Adrenal gland (tissue), 12 donors: Measurements from ENCODE around the gene CMIP. TPM values are rescaled to one million over a fixed set of nuclear protein-coding genes. Genes with fewer than 3 reads are reported as not detected.
A peak's percentile ranks its signal among the peaks of the same experiment; 100 is the strongest.

Experiments
- DNase-seq, 7 donors: peaks; one replicate each; pipeline ENCODE4 v3.0.0-alpha.2; 2019 to 2020
- H3K27ac ChIP-seq, 5 donors: fragments of 200-600 bp; sonication (generic) in 4 of 5; 1 replicate in 3 of 5; 2 replicates in 2 of 5; pipeline versions ENCODE4 v1.5.1 to v1.8.0; 2016 to 2020; ENCODE audit warnings: mild to moderate bottlenecking in 1 of 5
- H3K27me3 ChIP-seq: fragments of 200-600 bp; 2 replicates; pipeline ENCODE4 v1.8.0; 2021
- H3K36me3 ChIP-seq, 2 donors: fragments of 200-600 bp; replicated peaks in 1 of 2; 1 replicate in 1 of 2; 2 replicates in 1 of 2; pipeline versions ENCODE4 v1.5.1 to v1.8.0; 2018 to 2022
- H3K4me1 ChIP-seq, 2 donors: fragments of 200-600 bp; replicated peaks in 1 of 2; 1 replicate in 1 of 2; 2 replicates in 1 of 2; pipeline versions ENCODE4 v1.5.1 to v1.8.0; 2018 to 2021
- H3K4me3 ChIP-seq, 4 donors: fragments of 200-600 bp; sonication (generic) in 3 of 4; one replicate each; pipeline ENCODE4 v1.5.1; 2016 to 2018
- H3K9me3 ChIP-seq, 3 donors: fragments of 200-600 bp; sonication (generic) in 1 of 3; replicated peaks in 1 of 3; 1 replicate in 2 of 3; 2 replicates in 1 of 3; pipeline versions ENCODE4 v1.5.1 to v1.8.0; 2016 to 2021
- POLR2A ChIP-seq, 2 donors: fragments of 450-650 bp; IDR thresholded peaks; one replicate each; pipeline ENCODE4 v1.6.1; 2017; ENCODE audit warnings: antibody characterized with exemption in 2 of 2, mild to moderate bottlenecking in 2 of 2, moderate library complexity in 1 of 2
- WGBS, 4 donors: extraction: QIAGEN DNeasy Blood & Tissue Kit in 2 of 4; methylation state at CpG; one replicate each; pipeline versions ENCODE4 v1.1.5 to v1.1.7; 2013 to 2017; 5-methylcytosine and 5-hydroxymethylcytosine counted together
- intact Hi-C, 2 donors: fragments of 100-400 bp; cut with DNase I; formaldehyde crosslinking; loops; one replicate each; pipeline versions ENCODE4 v1.14.1 to v1.15.0; 2022 to 2023
- polyA plus RNA-seq, 3 donors: library from polyadenylated mRNA; stranded (reverse); fragments of 200-250 nt in 2 of 3; fragments of 350-450 nt in 1 of 3; fragmentation: Illumina TruSeq in 1 of 3; extraction: RNeasy Lipid Tissue Mini Kit (QIAGEN cat#74804) in 1 of 3; gene quantifications; one replicate each; pipeline ENCODE4 v1.2.3, GENCODE V29; 2013 to 2014
- total RNA-seq, 9 donors: library from RNA; depleted of rRNA in 4 of 9; stranded (reverse); fragments of >200 nt in 4 of 9; fragments of 120-200 nt in 1 of 9; fragmentation: NEBNext Ultra II Directional in 1 of 9; extraction: Animal tissue kit (Norgen Biotek cat#: 25700) in 1 of 9; gene quantifications; one replicate each; pipeline versions ENCODE4 v1.1.0 to v1.2.4, GENCODE V29; 2013 to 2023
- TF ChIP-seq, protein P1 (sequence below), 6 experiments: fragments of 450-650 bp in 4 of 6; fragments of 200-600 bp in 2 of 6; sonication (generic) in 1 of 6; IDR thresholded peaks; 1 replicate in 5 of 6; 2 replicates in 1 of 6; pipeline versions ENCODE4 v1.5.1 to v1.8.0; 2016 to 2021; ENCODE audit warnings: antibody characterized with exemption in 6 of 6, mild to moderate bottlenecking in 2 of 6, moderate library complexity in 1 of 6
- donor health status: healthy with polysubstance abuse.
- donor health status: Bipolar disorder and iron deficiency.
- donor health status: DM: yes; HTN: yes; CAD: no.
- donor health status: DM: no; HTN: no; CAD: no.
- donor health status: DM: no; HTN: no; CAD: no.
- donor health status: DM: yes; HTN: yes; CAD: no.

CMIP gene
- total and polyA plus RNA-seq, 12 donors: 8.1 to 87.9 (median 42.5) TPM

GRCh38 chr16:81448154-81449131 is 3.8 kb downstream of the CMIP start:
- Histone ChIP-seq H3K27ac (peak overlapping the region in 4 of 5 donors; percentile 57 to 95 (median 82)), H3K4me1 (peaks cover 41 to 52% of the 10 kb centered on the region in 2 donors)

DNA sequence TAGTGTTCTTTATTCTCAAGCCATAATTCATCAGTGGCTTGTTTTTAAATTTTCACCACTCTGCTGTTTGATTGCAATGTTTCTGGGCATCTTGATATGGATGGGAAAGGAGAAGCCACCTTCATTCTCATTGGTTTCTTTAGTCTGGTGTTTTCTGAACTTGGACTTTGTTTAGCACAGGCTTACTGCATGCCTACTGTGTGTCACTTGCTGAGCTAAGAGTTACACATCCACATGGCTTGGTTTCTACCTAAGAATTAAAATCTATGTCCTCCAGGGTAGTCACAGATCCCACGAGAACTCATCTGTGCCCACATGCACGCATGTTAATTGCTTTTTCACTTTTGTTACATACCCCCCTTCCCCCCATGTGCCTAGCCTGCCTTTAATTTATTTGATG is 4.6 kb downstream of the CMIP start:
- Histone ChIP-seq H3K27me3 (no peaks in the 10 kb centered on the region), H3K36me3 (no peaks in the 10 kb centered on the region), H3K27ac (peak overlapping the region in 2 of 5 donors; percentile 76 to 89), H3K9me3 (no peaks in the 10 kb centered on the region), H3K4me1 (peaks cover 42 to 57% of the 10 kb centered on the region in 2 donors), H3K4me3 (no peak overlapping the region)
- intact Hi-C loops: no loop called here
- DNase-seq: no peak
- WGBS, 4 donors: 90 to 96% (median 92%) methylated on average over 2 of the region's 2 CpGs
- TF ChIP-seq POLR2A (IDR thresholded peaks at IDR 0.05): no peak
- TF ChIP-seq, protein P1, sequence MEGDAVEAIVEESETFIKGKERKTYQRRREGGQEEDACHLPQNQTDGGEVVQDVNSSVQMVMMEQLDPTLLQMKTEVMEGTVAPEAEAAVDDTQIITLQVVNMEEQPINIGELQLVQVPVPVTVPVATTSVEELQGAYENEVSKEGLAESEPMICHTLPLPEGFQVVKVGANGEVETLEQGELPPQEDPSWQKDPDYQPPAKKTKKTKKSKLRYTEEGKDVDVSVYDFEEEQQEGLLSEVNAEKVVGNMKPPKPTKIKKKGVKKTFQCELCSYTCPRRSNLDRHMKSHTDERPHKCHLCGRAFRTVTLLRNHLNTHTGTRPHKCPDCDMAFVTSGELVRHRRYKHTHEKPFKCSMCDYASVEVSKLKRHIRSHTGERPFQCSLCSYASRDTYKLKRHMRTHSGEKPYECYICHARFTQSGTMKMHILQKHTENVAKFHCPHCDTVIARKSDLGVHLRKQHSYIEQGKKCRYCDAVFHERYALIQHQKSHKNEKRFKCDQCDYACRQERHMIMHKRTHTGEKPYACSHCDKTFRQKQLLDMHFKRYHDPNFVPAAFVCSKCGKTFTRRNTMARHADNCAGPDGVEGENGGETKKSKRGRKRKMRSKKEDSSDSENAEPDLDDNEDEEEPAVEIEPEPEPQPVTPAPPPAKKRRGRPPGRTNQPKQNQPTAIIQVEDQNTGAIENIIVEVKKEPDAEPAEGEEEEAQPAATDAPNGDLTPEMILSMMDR (IDR thresholded peaks at IDR 0.05): no peak

More at GRCh38 chr16:81448154-81449131, 3.8 kb downstream of the CMIP start:
- TF ChIP-seq, protein P1 (IDR thresholded peaks at IDR 0.05): no peak
- TF ChIP-seq POLR2A (IDR thresholded peaks at IDR 0.05): peak in 1 of 2 donors; percentile 22
- intact Hi-C loops: no loop called here
- H3K27me3 ChIP-seq: no peaks in the 10 kb centered on the region
- H3K4me3 ChIP-seq: peak overlapping the region in 1 of 4 donors; percentile 99
- peak in 4 of 7 donors; percentile 36 to 72 (median 51) for DNase-seq
- no peaks in the 10 kb centered on the region for H3K36me3 ChIP-seq
- 48 to 73% (median 64%) methylated on average over 12 to 19 of the region's 19 CpGs for WGBS, 4 donors
- H3K9me3 ChIP-seq: no peaks in the 10 kb centered on the region

GRCh38 chr16:81449899-81450608 is 5.4 kb downstream of the CMIP start:
- no peaks in the 10 kb centered on the region for H3K36me3 ChIP-seq
- intact Hi-C loops: no loop called here
- no peak for TF ChIP-seq POLR2A (IDR thresholded peaks at IDR 0.05)
- TF ChIP-seq, protein P1 (IDR thresholded peaks at IDR 0.05): no peak
- no peak overlapping the region for H3K4me3 ChIP-seq
- no peaks in the 10 kb centered on the region for H3K27me3 ChIP-seq
- peak overlapping the region in 1 of 5 donors; percentile 36 for H3K27ac ChIP-seq
- 66 to 81% (median 73%) methylated on average over 7 of the region's 7 CpGs for WGBS, 4 donors
- DNase-seq: no peak
- H3K9me3 ChIP-seq: no peaks in the 10 kb centered on the region
- H3K4me1 ChIP-seq: peaks cover 42 to 57% of the 10 kb centered on the region in 2 donors
